Neutrophil (primary cell): ENCODE results near the gene CROCC2.

Experiments used
- H3K27ac ChIP-seq: fragments of 200-600 bp; sonication (generic); 2 replicates; pipeline ENCODE4 v1.5.1; 2016; ENCODE audit warnings: mild to moderate bottlenecking, moderate library complexity
- H3K27me3 ChIP-seq: fragments of 200-600 bp; sonication (generic); 2 replicates; pipeline ENCODE4 v1.6.0; 2016; ENCODE audit warnings: mild to moderate bottlenecking
- H3K36me3 ChIP-seq: fragments of 200-600 bp; sonication (generic); 2 replicates; pipeline ENCODE4 v1.5.1; 2017
- H3K4me1 ChIP-seq, 2 experiments: fragments of 200-600 bp in 1 of 2; sonication (generic) in 1 of 2; 1 replicate in 1 of 2; 2 replicates in 1 of 2; pipeline versions ENCODE4 v1.5.1 to v1.6.1; 2013 to 2016; ENCODE audit warnings: low read depth in 1 of 2, low read length in 1 of 2, mild to moderate bottlenecking in 1 of 2, moderate library complexity in 1 of 2; ENCODE audit not compliant: control insufficient read depth in 1 of 2, insufficient read depth in 1 of 2
- H3K4me3 ChIP-seq, 2 experiments: fragments of 200-600 bp in 1 of 2; sonication (generic) in 1 of 2; 1 replicate in 1 of 2; 2 replicates in 1 of 2; pipeline ENCODE4 v1.5.1; 2013 to 2016; ENCODE audit warnings: low read depth in 1 of 2, low read length in 1 of 2, mild to moderate bottlenecking in 1 of 2, moderate library complexity in 1 of 2
- H3K9me3 ChIP-seq: fragments of 200-600 bp; sonication (generic); 2 replicates; pipeline ENCODE4 v1.5.1; 2016
- CTCF ChIP-seq: fragments of 200-600 bp; sonication (generic); IDR thresholded peaks from 2 replicates; pipeline ENCODE4 v1.5.1; 2016; ENCODE audit warnings: antibody characterized with exemption

CROCC2 gene

GRCh38 chr2:240906141-240906910 lies at the start of gene CROCC2:
CROCC2 (plus strand) TSS chr2:240906336; CDS start chr2:240906514, 178 bp downstream.
- H3K27me3 ChIP-seq = no peaks in the 10 kb centered on the region

GRCh38 chr2:240857039-240858008 lies 48.8 kb upstream of the CROCC2 start:
- no peak for TF ChIP-seq CTCF
- Histone ChIP-seq H3K27ac (no peak overlapping the region), H3K36me3 (no peaks in the 10 kb centered on the region), H3K4me1 (no peaks in the 10 kb centered on the region), H3K4me3 (no peak overlapping the region), H3K27me3 (no peaks in the 10 kb centered on the region), H3K9me3 (no peaks in the 10 kb centered on the region)

More at GRCh38 chr2:240906141-240906910, at the start of gene CROCC2:
- no peak within 1 kb of the TSS for H3K27ac ChIP-seq
- no peaks in the 10 kb centered on the region for H3K36me3 ChIP-seq
- no peaks in the 10 kb centered on the region for H3K4me1 ChIP-seq
- no peak within 1 kb of the TSS for H3K4me3 ChIP-seq
- no peaks in the 10 kb centered on the region for H3K9me3 ChIP-seq
- TF ChIP-seq CTCF = no peak

GRCh38 chr2:240858321-240858720 lies 47.8 kb upstream of the CROCC2 start:
- no peaks in the 10 kb centered on the region for H3K27me3 ChIP-seq
- no peaks in the 10 kb centered on the region for H3K9me3 ChIP-seq
- no peak overlapping the region for H3K4me3 ChIP-seq
- H3K36me3 ChIP-seq = no peaks in the 10 kb centered on the region
- no peak for TF ChIP-seq CTCF
- H3K4me1 ChIP-seq = no peaks in the 10 kb centered on the region
- no peak overlapping the region for H3K27ac ChIP-seq

- Histone ChIP-seq H3K27me3 (no peaks in the 10 kb centered on the region), H3K9me3 (no peaks in the 10 kb centered on the region), H3K4me3 (no peak overlapping the region), H3K4me1 (no peaks in the 10 kb centered on the region), H3K27ac (no peak overlapping the region), H3K36me3 (no peaks in the 10 kb centered on the region)
- TF ChIP-seq CTCF = no peak
Measured at GRCh38 chr2:240858871-240859270, 47.3 kb upstream of the CROCC2 start.

GRCh38 chr2:240861547-240861946 lies 44.6 kb upstream of the CROCC2 start:
- H3K4me1 ChIP-seq = no peaks in the 10 kb centered on the region
- no peak overlapping the region for H3K4me3 ChIP-seq
- H3K36me3 ChIP-seq = no peaks in the 10 kb centered on the region
- H3K27ac ChIP-seq = no peak overlapping the region
- no peak for TF ChIP-seq CTCF
- no peaks in the 10 kb centered on the region for H3K9me3 ChIP-seq
- no peaks in the 10 kb centered on the region for H3K27me3 ChIP-seq
